Measurements from ENCODE around the gene SLC17A1. TPM values are rescaled to one million over a fixed set of nuclear protein-coding genes. Genes with fewer than 3 reads are reported as not detected.

SLC17A1 gene
- total RNA-seq, 1 donor from 2014 or later: not detected

GRCh38 chr6:25801436-25801835, 30.4 kb downstream of the SLC17A1 start:
- no peak for DNase-seq (ENCODE audit: low read depth)
- no peak for TF ChIP-seq CTCF (IDR thresholded peaks at IDR 0.05; ENCODE audit: insufficient read depth, low read length, poor library complexity, severe bottlenecking)
- H3K36me3 ChIP-seq (ENCODE audit: control insufficient read depth, insufficient read depth, low read length): no peaks in the 10 kb centered on the region
- H3K27me3 ChIP-seq (ENCODE audit: control insufficient read depth, insufficient read depth, low read length): no peaks in the 10 kb centered on the region
- H3K4me3 ChIP-seq (ENCODE audit: low read depth, low read length): no peak overlapping the region

GRCh38 chr6:25794784-25795183, 37.1 kb downstream of the SLC17A1 start:
- Histone ChIP-seq H3K36me3 (ENCODE audit: control insufficient read depth, insufficient read depth, low read length) (no peaks in the 10 kb centered on the region), H3K4me3 (ENCODE audit: low read depth, low read length) (no peak overlapping the region), H3K27me3 (ENCODE audit: control insufficient read depth, insufficient read depth, low read length) (no peaks in the 10 kb centered on the region)
- no peak for TF ChIP-seq CTCF (IDR thresholded peaks at IDR 0.05; ENCODE audit: insufficient read depth, low read length, poor library complexity, severe bottlenecking)
- no peak for DNase-seq (ENCODE audit: low read depth)

GRCh38 chr6:25793970-25794369, 37.9 kb downstream of the SLC17A1 start:
- DNase-seq (ENCODE audit: low read depth): no peak

GRCh38 chr6:25792016-25792415, 39.8 kb downstream of the SLC17A1 start:
- DNase-seq (ENCODE audit: low read depth): no peak
- no peak overlapping the region for H3K4me3 ChIP-seq (ENCODE audit: low read depth, low read length)
- H3K27me3 ChIP-seq (ENCODE audit: control insufficient read depth, insufficient read depth, low read length): no peaks in the 10 kb centered on the region
- TF ChIP-seq CTCF (IDR thresholded peaks at IDR 0.05; ENCODE audit: insufficient read depth, low read length, poor library complexity, severe bottlenecking): no peak
- no peaks in the 10 kb centered on the region for H3K36me3 ChIP-seq (ENCODE audit: control insufficient read depth, insufficient read depth, low read length)

More at GRCh38 chr6:25793970-25794369, 37.9 kb downstream of the SLC17A1 start:
- TF ChIP-seq CTCF (IDR thresholded peaks at IDR 0.05; ENCODE audit: insufficient read depth, low read length, poor library complexity, severe bottlenecking): no peak
- Histone ChIP-seq H3K36me3 (ENCODE audit: control insufficient read depth, insufficient read depth, low read length) (no peaks in the 10 kb centered on the region), H3K27me3 (ENCODE audit: control insufficient read depth, insufficient read depth, low read length) (no peaks in the 10 kb centered on the region), H3K4me3 (ENCODE audit: low read depth, low read length) (no peak overlapping the region)

- TF ChIP-seq CTCF (IDR thresholded peaks at IDR 0.05; ENCODE audit: insufficient read depth, low read length, poor library complexity, severe bottlenecking): no peak
- Histone ChIP-seq H3K27me3 (ENCODE audit: control insufficient read depth, insufficient read depth, low read length) (no peaks in the 10 kb centered on the region), H3K4me3 (ENCODE audit: low read depth, low read length) (no peak overlapping the region), H3K36me3 (ENCODE audit: control insufficient read depth, insufficient read depth, low read length) (no peaks in the 10 kb centered on the region)
- DNase-seq (ENCODE audit: low read depth): no peak
Observed at GRCh38 chr6:25789475-25789874, 42.4 kb downstream of the SLC17A1 start.

GRCh38 chr6:25788305-25788922, 43.4 kb downstream of the SLC17A1 start:
- peak; percentile 26 for TF ChIP-seq CTCF (IDR thresholded peaks at IDR 0.05; ENCODE audit: insufficient read depth, low read length, poor library complexity, severe bottlenecking)
- no peaks in the 10 kb centered on the region for H3K27me3 ChIP-seq (ENCODE audit: control insufficient read depth, insufficient read depth, low read length)
- H3K4me3 ChIP-seq (ENCODE audit: low read depth, low read length): no peak overlapping the region
- no peaks in the 10 kb centered on the region for H3K36me3 ChIP-seq (ENCODE audit: control insufficient read depth, insufficient read depth, low read length)
- no peak for DNase-seq (ENCODE audit: low read depth)
